SH-SY5Y (cell line): ENCODE results near the gene KLHL36.

Source experiments
- GATA2 ChIP-seq: IDR thresholded peaks from 2 replicates; pipeline ENCODE4 v1.6.1; 2011; ENCODE audit warnings: mild to moderate bottlenecking, low read depth, low read length
- GATA3 ChIP-seq: IDR thresholded peaks from 2 replicates; pipeline ENCODE4 v1.6.1; 2011; ENCODE audit warnings: low read depth, mild to moderate bottlenecking, low read length, moderate library complexity

KLHL36 gene

GRCh38 chr16:84647828-84648594 is at the start of gene KLHL36:
TSS of gene KLHL36 (plus strand) at chr16:84648511. CDS start at chr16:84650868, 2,357 bp downstream.
- TF ChIP-seq GATA3 (no peak), GATA2 (no peak)

DNA sequence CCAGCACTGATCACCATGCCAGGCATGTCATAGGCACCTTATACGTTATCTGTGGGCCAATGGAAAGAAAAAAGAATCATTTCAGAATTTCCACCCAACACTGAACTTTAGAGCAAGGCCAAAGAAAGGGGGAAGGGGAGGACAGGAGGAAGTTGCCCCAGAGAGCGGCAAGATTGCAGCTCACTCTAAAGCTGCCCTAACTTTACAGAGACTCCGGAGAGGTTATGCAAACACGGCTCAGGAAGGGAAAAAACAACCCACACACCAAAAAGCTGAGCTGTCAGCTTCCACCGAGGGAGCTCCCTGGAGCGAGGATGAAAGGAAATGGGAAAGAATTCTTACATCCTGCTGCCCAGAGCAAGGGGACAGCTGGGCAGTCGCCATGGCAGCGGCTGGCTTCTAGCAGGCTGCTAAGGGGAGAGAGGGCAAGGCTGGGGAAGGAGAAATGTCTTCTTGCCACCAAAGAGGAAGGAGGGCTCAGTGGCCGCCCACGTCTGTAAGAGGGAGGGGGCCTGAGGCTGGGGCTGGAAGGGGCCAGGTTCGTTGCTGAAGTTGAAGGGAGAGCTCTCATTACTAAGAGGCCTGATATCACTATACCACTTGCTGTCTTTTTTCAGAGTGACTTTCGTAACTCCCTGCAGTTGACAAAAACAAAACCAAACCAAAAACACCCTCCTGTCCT is 48.6 kb upstream of the KLHL36 start:
- TF ChIP-seq GATA3 (no peak), GATA2 (no peak)

DNA sequence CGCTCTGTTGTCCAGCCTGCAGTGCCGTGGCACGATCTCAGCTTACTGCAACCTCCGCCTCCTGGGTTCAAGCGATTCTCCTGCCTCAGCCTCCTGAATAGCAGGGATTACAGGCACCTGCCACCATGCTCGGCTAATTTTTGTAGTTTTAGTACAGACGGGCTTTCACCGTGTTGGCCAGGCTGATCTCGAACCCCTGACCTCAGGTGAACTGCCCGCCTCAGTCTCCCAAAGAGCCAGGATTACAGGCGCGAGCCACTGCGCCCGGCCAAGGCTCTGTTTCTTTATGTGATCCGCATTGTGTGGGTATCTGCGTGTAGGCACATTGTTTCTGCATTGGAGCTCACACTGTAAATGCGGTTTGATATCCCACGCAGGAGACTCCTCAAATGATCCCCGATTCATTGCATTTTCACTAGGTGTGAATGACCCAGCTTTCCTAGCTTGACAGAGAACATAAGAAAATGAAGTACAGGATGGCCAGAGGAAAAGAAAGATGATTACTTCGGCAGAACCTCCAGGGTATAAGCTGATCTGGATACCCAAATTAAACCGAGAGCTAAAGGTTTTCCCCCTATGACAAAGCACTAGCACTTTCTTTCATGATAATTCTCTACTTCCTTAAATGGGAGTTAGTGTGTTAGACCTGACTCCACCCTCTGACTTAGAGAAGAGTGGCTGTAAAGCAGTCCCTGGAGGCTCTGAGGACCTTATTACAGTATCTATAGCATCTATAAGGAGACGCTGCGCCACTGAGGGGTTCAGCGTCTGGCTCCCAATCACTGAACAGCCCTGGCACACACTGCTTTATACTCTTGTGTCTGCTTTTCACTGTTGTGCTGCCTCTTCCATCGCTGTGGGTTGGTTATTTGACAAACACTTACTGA is 47.7 kb upstream of the KLHL36 start:
- TF ChIP-seq GATA3 (no peak), GATA2 (no peak)

GRCh38 chr16:84603140-84603816 is 45.0 kb upstream of the KLHL36 start:
- no peak for TF ChIP-seq GATA3
- TF ChIP-seq GATA2, result no peak

DNA sequence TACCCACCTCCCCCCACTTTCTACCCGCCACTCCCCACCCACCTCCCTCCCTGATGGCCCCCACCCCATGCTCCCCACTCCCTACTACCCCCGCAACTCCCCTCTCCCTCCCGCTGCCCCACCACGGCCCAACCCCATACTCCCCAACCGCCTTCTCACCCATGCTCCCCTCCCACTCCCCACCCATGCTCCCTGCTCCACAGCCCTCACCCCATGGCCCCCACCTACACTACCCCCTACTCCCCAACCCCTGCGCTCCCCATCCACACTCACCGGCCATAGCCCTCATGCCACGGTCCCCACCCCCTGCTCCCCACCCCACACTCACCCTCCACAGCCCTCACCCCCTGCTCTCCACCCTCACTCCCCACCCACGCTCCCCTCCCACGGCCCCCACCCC is 44.4 kb upstream of the KLHL36 start:
- no peak for TF ChIP-seq GATA3
- no peak for TF ChIP-seq GATA2

DNA sequence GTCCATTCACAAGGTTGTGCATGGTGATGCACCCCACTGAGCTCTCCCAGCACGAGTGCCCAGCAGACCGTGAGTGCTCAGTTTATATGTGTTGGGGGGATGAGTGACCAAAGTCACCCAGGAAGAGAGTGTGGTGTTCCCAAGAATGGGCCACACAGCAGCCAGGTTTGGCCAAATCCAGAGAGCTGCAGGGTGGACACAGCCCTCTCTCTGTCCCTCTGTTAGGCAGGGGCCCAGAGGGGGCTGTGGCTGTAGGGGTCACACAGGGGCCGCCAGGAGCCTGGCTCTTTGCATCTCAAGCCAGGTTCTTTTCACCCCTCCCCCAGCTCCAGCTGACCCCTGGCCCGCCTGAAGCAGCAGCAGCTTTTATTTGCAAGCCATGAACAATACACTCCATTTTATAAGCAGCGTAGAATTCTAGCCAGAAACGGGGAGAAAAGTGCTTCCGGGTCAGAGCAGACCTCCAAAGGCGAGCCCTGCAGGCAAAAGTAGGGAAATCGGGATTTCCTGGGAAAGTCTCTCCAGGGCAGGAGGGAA is 43.8 kb upstream of the KLHL36 start:
- no peak for TF ChIP-seq GATA3

DNA sequence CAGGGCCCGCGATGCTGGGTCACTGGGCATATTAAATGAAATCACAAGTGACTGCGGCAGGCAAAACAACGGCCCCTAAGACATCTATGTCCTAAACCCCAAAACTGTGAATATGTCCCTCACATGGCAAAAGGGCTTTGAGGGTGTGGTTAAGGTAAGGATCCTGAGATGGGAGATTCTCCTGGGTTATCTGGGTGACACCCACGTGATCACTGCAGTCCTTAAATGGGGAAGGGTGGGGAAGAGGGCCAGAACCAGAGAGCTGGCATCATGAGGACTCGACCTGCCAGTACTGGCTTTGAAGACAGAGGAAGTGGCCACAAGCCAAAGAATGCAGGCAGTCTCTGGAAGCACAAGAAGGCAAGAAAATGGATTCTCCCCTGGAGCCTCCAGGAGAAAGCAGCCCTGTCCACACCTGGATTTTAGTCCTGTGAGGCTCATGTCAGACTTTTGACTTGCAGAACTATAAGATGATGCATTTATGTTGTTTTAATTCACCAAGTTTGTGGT is 42.9 kb upstream of the KLHL36 start:
- TF ChIP-seq GATA3 (no peak), GATA2 (no peak)

- TF ChIP-seq GATA2, result no peak
- TF ChIP-seq GATA3, result no peak
Measured at GRCh38 chr16:84606081-84606875, 42.0 kb upstream of the KLHL36 start.

DNA sequence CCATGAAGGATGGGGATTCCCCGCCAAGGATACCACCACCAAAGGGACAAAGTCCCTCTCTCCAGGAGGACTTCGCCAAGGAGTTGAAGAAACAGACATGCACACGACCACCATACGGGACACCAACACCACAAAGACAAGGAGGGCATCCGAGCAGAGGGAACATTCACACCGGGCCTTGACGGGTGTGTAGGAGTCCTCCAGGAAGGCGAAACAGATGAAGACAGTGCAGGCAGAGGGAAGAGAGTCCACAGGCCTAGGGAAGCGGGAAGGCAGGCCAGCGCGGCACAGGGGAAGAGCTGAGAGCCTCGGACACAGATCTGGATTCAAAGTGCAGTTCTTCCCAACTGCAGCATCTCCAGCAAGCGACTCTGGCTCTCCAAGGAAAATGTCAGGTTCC is 41.2 kb upstream of the KLHL36 start:
- TF ChIP-seq GATA2 (no peak), GATA3 (no peak)

DNA sequence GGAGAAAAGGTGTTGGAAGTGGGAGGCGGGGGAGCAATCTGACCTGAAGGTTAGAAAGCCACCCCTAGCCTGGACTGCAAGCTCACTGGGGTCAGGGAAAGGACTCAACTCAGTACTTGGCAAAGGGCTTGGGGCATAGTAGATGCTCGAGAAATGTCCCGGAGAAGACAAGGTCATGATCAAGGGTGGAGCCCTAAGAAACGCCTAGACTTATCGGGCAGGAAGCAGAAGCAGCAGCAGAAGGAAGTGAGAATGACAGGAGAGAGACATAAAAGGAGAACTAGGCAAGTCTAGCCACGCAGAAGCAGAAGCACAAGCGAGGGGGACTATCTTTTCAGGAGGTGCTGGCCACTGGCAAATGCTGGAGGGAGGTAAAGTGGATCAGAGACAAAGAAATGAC is 40.6 kb upstream of the KLHL36 start:
- TF ChIP-seq GATA2 (no peak), GATA3 (no peak)

DNA sequence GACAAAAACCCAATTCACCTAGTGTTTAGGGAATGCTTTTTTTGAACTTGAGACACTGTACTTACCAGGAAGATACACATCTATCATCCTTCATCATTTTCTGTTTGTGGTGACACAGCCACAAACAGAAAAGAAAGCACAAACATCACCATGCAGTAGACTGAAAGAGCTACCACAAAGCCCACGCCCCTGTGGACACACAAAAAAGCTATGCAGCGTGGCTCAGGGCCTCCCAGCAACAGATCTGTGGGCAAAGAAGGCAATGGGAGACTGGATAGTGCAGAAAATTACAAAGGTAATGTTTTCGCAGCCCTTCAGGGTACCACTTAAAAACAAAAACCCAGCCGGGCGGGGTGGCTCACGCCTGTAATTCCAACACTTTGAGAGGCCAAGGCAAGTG is 40.0 kb upstream of the KLHL36 start:
- TF ChIP-seq GATA3 (no peak), GATA2 (no peak)

DNA sequence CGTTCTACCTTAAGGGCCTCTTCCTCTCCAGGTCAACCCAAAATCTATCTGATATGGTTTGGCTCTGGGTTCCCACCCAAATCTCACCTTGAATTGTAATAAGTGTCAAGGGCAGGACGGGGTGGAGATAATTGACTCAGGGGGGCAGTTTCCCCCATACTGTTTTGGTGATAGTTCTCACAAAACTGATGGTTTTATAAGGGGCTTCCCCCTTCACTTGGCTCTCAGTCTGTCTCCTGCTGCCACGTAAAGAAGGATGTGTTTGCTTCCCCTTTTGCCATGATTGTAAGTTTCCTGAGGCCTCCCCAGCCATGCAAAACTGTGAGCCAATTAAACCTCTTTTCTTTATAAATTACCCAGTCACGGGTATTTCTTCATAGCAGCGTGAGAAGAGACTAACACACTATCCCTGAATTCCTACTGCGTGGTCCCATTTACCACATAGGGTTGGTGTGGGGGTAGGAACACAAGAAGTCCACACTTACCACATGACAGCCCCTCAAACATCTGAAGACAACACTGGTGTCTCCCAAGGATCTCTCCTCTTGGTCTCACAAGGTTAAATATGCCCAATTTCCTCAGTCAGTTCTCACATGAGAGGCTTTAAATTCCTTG is 38.6 kb upstream of the KLHL36 start:
- TF ChIP-seq GATA2 (no peak), GATA3 (no peak)
